ENCODE measurements around the gene TMCC2.
"Not testable (repeated sequence)": the region's sequence is repeated elsewhere in the genome, so short reads cannot be mapped to it uniquely, and the experiment has no call there.

Gene TMCC2

DNA sequence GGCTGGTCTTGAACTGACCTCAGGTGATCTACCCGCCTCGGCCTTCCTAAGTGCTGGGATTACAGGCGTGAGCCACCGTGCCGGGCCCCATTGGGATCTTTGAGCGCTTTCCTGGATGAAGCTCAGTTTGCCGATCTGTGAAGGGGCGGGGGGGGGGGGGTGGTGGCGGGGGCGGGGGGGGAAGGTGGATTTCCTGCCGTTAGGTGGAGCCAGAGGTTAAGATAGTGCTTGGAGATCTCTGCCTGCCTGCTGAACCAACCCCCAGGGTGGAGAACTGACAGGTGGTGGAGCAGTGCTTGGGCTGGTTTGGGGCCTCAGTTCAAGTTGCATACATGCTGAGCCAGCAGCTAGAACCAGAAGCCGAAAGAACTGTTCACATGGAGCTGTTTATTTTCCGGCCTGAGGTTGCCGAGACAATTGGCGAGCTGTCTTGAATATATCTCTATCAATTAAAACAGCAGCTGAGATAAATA, 1.7 kb downstream of the TMCC2 start:
- peak overlapping the region; percentile 24; the same call in 1 of the 2 replicates for H3K27ac ChIP-seq

DNA sequence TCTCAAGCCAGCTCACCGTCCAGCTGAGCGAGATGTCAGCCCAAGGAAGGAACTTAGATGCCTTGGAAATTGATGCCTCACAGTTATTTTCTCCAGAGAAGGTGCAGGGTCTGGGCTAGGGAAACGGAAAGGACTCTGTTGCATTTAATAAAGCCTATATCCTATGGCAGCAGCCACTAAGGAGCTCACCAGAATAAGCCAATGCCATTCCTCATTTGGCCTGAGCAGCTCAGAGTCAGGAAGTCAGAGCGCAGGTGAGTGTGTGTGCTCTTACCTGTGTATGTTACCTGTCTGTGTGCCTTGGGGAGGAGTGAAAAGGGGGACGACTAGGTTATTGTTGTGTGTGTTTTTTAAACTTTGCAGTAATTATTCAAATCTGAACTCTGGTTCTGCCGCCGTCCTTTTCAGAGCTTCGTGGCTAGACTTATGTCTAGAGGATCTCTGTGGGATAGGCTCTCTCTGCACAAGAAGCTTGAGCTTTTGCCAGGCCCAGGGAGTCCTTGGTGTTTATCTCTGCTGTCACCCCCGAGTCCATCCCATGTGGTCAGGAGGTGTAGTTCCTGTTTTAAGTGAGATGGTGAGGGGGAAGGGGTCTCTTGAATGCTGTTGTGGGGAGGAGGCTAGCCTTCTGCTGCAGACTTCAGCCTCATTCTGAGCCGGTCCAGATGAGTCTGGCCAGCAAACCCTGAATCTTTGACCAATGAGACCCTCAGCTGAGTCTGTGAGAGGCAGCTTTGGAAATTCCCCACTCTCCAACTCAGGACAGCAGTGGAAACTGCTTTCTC, 2.4 kb downstream of the TMCC2 start:
- peak overlapping the region; percentile 3; the same call in 1 of the 2 replicates for H3K27ac ChIP-seq
- TF ChIP-seq ZFX (IDR thresholded peaks at IDR 0.05; ENCODE audit: borderline replicate concordance) = no peak
- TF ChIP-seq, protein P1, sequence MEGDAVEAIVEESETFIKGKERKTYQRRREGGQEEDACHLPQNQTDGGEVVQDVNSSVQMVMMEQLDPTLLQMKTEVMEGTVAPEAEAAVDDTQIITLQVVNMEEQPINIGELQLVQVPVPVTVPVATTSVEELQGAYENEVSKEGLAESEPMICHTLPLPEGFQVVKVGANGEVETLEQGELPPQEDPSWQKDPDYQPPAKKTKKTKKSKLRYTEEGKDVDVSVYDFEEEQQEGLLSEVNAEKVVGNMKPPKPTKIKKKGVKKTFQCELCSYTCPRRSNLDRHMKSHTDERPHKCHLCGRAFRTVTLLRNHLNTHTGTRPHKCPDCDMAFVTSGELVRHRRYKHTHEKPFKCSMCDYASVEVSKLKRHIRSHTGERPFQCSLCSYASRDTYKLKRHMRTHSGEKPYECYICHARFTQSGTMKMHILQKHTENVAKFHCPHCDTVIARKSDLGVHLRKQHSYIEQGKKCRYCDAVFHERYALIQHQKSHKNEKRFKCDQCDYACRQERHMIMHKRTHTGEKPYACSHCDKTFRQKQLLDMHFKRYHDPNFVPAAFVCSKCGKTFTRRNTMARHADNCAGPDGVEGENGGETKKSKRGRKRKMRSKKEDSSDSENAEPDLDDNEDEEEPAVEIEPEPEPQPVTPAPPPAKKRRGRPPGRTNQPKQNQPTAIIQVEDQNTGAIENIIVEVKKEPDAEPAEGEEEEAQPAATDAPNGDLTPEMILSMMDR (IDR thresholded peaks at IDR 0.05) = no peak

More for the DNA sequence above, 1.7 kb downstream of the TMCC2 start:
- TF ChIP-seq, protein P1 (IDR thresholded peaks at IDR 0.05) = peak; percentile 73
- no peak for TF ChIP-seq ZFX (IDR thresholded peaks at IDR 0.05; ENCODE audit: borderline replicate concordance)

DNA sequence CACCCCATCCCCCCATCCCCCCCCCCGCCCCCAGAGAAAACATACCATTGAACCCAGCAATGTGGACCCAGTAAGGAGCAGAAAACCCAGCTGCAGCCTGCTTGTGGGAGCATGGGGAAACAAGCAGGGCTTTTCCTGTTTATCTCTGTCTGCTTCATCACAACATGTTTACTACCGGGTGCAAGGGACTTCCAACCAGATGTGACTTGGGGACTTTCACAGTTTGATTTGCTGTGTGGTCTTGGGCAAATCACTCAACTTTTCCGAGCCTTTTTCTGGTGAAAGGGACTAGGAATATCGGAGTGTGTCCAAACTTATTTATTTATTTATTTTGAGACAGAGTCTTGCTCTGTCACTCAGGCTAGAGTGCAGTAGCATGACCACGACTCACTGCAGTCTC, 3.2 kb downstream of the TMCC2 start:
- no peak overlapping the region for H3K27ac ChIP-seq
- TF ChIP-seq, protein P1 (IDR thresholded peaks at IDR 0.05) = no peak
- TF ChIP-seq ZFX (IDR thresholded peaks at IDR 0.05; ENCODE audit: borderline replicate concordance) = no peak

DNA sequence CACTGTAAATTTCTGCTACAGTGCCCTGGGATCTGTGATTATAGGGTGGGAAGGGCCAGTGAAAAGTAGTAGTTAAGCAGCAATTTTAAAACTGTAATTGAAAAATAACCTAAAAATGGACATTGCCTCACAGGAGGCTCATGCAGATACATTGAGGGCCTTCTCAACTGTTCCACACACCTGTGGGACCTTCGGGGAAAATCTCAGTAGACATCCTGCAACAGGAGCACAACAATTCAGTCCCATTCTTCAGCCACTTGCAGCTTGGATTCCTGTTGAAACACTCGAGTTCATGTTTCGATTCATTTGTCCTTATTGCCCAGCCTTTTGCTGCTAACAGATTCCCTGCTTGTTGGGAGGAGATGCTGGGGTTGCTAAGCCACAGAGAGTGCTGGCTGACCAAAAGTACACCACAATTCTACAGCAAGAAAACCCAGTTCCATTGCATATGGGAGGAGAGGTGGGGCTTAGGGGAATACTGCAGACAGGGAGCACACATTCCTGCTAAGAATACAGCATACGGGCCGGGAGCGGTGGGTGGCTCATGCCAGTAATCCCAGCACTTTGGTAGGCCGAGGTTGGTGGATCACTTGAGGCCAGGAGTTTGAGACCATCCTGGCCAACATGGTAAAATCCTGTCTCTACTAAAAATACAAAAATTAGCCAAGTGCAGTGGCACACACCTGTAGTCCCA, 4.5 kb downstream of the TMCC2 start:
- no peak for TF ChIP-seq ZFX (IDR thresholded peaks at IDR 0.05; ENCODE audit: borderline replicate concordance)
- TF ChIP-seq, protein P1 (IDR thresholded peaks at IDR 0.05) = no peak
- H3K27ac ChIP-seq = no peak overlapping the region

DNA sequence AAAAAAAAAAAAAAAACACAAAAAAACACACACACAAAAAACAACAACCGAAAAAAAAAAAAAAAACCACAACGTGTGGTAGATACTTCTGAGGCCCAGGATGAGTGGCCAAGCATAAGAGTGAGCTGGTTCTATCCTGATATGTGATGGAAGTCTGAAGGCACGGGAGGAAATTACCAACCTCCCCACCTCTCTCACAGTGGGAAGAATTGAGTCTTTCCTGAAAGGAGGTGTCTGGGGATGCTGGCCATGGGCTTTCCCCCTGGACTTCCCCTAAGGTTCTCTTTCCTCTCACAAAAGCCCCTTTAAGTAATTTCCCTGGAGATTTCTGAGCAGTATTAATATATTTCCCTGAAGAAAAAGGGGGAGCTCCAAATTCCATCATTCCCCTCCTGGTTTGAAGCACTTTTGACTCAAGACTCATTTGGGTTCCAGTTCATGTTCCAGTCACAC, 5.2 kb downstream of the TMCC2 start:
- H3K27ac ChIP-seq = no peak overlapping the region
- no peak for TF ChIP-seq ZFX (IDR thresholded peaks at IDR 0.05; ENCODE audit: borderline replicate concordance)
- TF ChIP-seq, protein P1 (IDR thresholded peaks at IDR 0.05) = no peak

DNA sequence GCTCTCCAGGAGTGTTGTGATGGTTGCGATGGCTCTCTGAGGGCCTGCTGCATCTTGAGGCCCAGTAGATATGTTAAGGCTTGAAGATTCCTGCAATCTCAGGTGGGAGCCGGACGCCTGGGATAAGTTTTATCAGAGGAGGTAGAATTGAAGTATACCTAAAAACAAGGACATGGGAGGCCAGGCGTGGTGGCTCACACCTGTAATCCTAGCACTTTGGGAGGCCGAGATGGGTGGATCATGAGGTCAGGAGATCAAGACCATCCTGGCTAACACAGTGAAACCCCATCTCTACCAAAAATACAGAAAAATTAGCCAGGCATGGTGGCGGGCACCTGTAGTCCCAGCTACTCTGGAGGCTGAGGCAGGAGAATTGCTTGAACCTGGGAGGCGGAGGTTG, 6.2 kb downstream of the TMCC2 start:
- H3K27ac ChIP-seq = not testable (repeated sequence)

DNA sequence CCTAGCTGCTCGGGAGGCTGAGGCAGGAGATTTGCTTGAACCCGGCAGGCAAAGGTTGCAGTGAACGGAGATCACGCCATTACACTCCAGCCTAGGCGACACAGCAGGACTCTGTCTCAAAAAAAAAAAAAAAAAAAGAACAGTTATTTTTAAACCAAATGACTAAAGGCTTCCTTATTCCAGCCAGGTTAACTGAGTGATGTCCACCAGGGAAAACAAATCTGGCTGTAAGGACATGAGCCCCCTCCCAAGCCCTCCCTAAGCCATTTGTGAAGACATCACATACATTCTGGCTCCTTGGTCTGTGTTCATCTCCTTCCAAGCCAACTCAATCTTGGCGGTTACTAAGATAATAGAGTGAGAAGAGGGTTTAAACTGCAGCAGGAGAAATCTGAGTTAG, 8.2 kb downstream of the TMCC2 start:
- TF ChIP-seq, protein P1 (IDR thresholded peaks at IDR 0.05) = no peak
- TF ChIP-seq ZFX (IDR thresholded peaks at IDR 0.05; ENCODE audit: borderline replicate concordance) = no peak
- no peak overlapping the region for H3K27ac ChIP-seq
